K562 (cell line): ENCODE data around the gene GALNT12. TPM values are rescaled to one million over a fixed set of nuclear protein-coding genes. Genes with fewer than 3 reads are reported as not detected.
A peak's percentile ranks its signal among the peaks of the same experiment; 100 is the strongest.

Source experiments
- ATF4 ChIP-seq: fragments of 450-650 bp; formaldehyde crosslinking; IDR thresholded peaks from 2 replicates; pipeline ENCODE4 v1.4.0; 2022; ENCODE audit warnings: mild to moderate bottlenecking, moderate library complexity
- HMGXB4 ChIP-seq: sonication (generic); formaldehyde crosslinking; IDR thresholded peaks from 2 replicates; pipeline ENCODE4 v1.8.1; 2023; ENCODE audit warnings: mild to moderate bottlenecking, missing genetic modification reagents
- HNRNPL ChIP-seq: fragments of 200-400 bp; formaldehyde crosslinking; IDR thresholded peaks from 2 replicates; pipeline ENCODE4 v1.6.1; 2017; ENCODE audit warnings: low read depth, mild to moderate bottlenecking, low read length
- MLX ChIP-seq, 2 experiments: fragments of 450-650 bp in 1 of 2; sonication (generic) in 1 of 2; formaldehyde crosslinking; conservative IDR thresholded peaks; 2 replicates each; pipeline versions ENCODE4 v1.4.0 to v1.8.1; 2020 to 2022; ENCODE audit warnings: mild to moderate bottlenecking in 1 of 2, missing genetic modification reagents in 1 of 2
- NR2F6 ChIP-seq: fragments of 450-650 bp; formaldehyde crosslinking; IDR thresholded peaks from 2 replicates; pipeline ENCODE4 v1.4.0; 2020; ENCODE audit warnings: mild to moderate bottlenecking
- SFPQ ChIP-seq: fragments of 200-400 bp; formaldehyde crosslinking; IDR thresholded peaks from 2 replicates; pipeline ENCODE4 v1.6.1; 2017; ENCODE audit warnings: mild to moderate bottlenecking, low read depth, low read length, moderate library complexity
- SUPT5H ChIP-seq: fragments of 450-650 bp; IDR thresholded peaks from 2 replicates; pipeline ENCODE4 v1.6.1; 2016
- ZNF121 ChIP-seq: sonication (generic); formaldehyde crosslinking; conservative IDR thresholded peaks from 2 replicates; pipeline ENCODE4 v1.8.0; 2022; ENCODE audit warnings: missing genetic modification reagents
- ZNF134 ChIP-seq: fragments of 250-450 bp; sonication (Bioruptor Pico); conservative IDR thresholded peaks from 2 replicates; pipeline ENCODE4 v1.4.0; 2020
- ZNF277 ChIP-seq: fragments of 250-450 bp; sonication (Bioruptor Pico); IDR thresholded peaks from 2 replicates; pipeline ENCODE4 v1.8.0; 2022; ENCODE audit warnings: inconsistent platforms, mild to moderate bottlenecking, moderate library complexity, borderline replicate concordance
- ZNF347 ChIP-seq: fragments of 450-650 bp; formaldehyde crosslinking; IDR thresholded peaks from 2 replicates; pipeline ENCODE4 v1.4.0; 2020; ENCODE audit warnings: low read depth, mild to moderate bottlenecking, moderate library complexity
- ZNF445 ChIP-seq: fragments of 250-450 bp; sonication (Bioruptor Pico); IDR thresholded peaks from 2 replicates; pipeline ENCODE4 v1.4.0; 2020; ENCODE audit warnings: low read depth, mild to moderate bottlenecking, moderate library complexity
- polyA plus RNA-seq, 8 experiments: library from polyadenylated mRNA; depleted of rRNA in 4 of 8; stranded (reverse) in 5 of 8; unstranded in 3 of 8; fragments of >200 nt; fragmentation: Nextera tagmentation in 2 of 8; fragmentation: Illumina TruSeq in 1 of 8; extraction: Ambion mirVana in 2 of 8; extraction: Trizol in 1 of 8; gene quantifications; 2 replicates each; pipeline versions ENCODE4 v1.2.1 to v1.2.3, GENCODE V29; 2011 to 2014; ENCODE audit warnings: inconsistent platforms in 1 of 8, missing spikeins in 1 of 8
- total RNA-seq, 7 experiments: library from RNA; depleted of rRNA in 6 of 7; stranded (reverse); fragments of >200 nt in 6 of 7; fragmentation: Illumina TruSeq in 2 of 7; extraction: Trizol in 2 of 7; gene quantifications; 2 replicates each; pipeline versions ENCODE4 v1.2.1 to v1.2.3, GENCODE V29; 2011 to 2021; ENCODE audit warnings: low replicate concordance in 1 of 7
- TF ChIP-seq, protein P1 (sequence below): sonication (generic); formaldehyde crosslinking; IDR thresholded peaks from 2 replicates; pipeline ENCODE4 v1.8.0; 2023; ENCODE audit warnings: mild to moderate bottlenecking, missing genetic modification reagents
- TF ChIP-seq, protein P2 (sequence below): sonication (generic); formaldehyde crosslinking; IDR thresholded peaks from 2 replicates; pipeline ENCODE4 v1.8.0; 2022; ENCODE audit warnings: mild to moderate bottlenecking, low read depth, missing genetic modification reagents

Gene GALNT12
- total and polyA plus RNA-seq, 9 of the 15 experiments (the other 6 are each of a cell fraction or from before 2014, with no cell fraction given), result 29.7 to 82.9 (median 44.2) TPM

GRCh38 chr9:98833090-98833956 lies 25.9 kb downstream of the GALNT12 start (continued):
- TF ChIP-seq MLX (CRISPR knock-in tag; conservative IDR thresholded peaks at IDR 0.05), result no peak
- TF ChIP-seq, protein P1, sequence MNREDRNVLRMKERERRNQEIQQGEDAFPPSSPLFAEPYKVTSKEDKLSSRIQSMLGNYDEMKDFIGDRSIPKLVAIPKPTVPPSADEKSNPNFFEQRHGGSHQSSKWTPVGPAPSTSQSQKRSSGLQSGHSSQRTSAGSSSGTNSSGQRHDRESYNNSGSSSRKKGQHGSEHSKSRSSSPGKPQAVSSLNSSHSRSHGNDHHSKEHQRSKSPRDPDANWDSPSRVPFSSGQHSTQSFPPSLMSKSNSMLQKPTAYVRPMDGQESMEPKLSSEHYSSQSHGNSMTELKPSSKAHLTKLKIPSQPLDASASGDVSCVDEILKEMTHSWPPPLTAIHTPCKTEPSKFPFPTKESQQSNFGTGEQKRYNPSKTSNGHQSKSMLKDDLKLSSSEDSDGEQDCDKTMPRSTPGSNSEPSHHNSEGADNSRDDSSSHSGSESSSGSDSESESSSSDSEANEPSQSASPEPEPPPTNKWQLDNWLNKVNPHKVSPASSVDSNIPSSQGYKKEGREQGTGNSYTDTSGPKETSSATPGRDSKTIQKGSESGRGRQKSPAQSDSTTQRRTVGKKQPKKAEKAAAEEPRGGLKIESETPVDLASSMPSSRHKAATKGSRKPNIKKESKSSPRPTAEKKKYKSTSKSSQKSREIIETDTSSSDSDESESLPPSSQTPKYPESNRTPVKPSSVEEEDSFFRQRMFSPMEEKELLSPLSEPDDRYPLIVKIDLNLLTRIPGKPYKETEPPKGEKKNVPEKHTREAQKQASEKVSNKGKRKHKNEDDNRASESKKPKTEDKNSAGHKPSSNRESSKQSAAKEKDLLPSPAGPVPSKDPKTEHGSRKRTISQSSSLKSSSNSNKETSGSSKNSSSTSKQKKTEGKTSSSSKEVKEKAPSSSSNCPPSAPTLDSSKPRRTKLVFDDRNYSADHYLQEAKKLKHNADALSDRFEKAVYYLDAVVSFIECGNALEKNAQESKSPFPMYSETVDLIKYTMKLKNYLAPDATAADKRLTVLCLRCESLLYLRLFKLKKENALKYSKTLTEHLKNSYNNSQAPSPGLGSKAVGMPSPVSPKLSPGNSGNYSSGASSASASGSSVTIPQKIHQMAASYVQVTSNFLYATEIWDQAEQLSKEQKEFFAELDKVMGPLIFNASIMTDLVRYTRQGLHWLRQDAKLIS (CRISPR knock-in tag), result no peak
- no peak for TF ChIP-seq ZNF445 (CRISPR knock-in tag)
- TF ChIP-seq ATF4 (CRISPR knock-in tag), result no peak
- peak; percentile 47; the same call in 1 of the 2 replicates for TF ChIP-seq SUPT5H
- TF ChIP-seq ZNF134, result peak; percentile 46
- TF ChIP-seq, protein P2, sequence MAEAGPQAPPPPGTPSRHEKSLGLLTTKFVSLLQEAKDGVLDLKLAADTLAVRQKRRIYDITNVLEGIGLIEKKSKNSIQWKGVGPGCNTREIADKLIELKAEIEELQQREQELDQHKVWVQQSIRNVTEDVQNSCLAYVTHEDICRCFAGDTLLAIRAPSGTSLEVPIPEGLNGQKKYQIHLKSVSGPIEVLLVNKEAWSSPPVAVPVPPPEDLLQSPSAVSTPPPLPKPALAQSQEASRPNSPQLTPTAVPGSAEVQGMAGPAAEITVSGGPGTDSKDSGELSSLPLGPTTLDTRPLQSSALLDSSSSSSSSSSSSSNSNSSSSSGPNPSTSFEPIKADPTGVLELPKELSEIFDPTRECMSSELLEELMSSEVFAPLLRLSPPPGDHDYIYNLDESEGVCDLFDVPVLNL, result no peak
- TF ChIP-seq NR2F6 (CRISPR knock-in tag), result no peak
- TF ChIP-seq HNRNPL, result 0 out of 2 replicates have a peak, but pooled peaks have one; percentile 43
- no peak for TF ChIP-seq HMGXB4 (CRISPR knock-in tag)
- TF ChIP-seq ZNF347, result no peak
- TF ChIP-seq ZNF121 (CRISPR knock-in tag), result no peak
- TF ChIP-seq SFPQ, result no peak
- TF ChIP-seq ZNF277 (CRISPR knock-in tag), result no peak
